HG03108 (cell line): Measurements from ENCODE around the gene ZNF362.
"Not testable (repeated sequence)": the region's sequence is repeated elsewhere in the genome, so short reads cannot be mapped to it uniquely, and the experiment has no call there.

Experiments used
- ATAC-seq: cut with Tn5 transposase; IDR thresholded peaks from one replicate; pipeline ENCODE4 v1.9.1; 2021; ENCODE audit warnings: moderate library complexity; ENCODE audit not compliant: unreplicated experiment

The ZNF362 gene

DNA sequence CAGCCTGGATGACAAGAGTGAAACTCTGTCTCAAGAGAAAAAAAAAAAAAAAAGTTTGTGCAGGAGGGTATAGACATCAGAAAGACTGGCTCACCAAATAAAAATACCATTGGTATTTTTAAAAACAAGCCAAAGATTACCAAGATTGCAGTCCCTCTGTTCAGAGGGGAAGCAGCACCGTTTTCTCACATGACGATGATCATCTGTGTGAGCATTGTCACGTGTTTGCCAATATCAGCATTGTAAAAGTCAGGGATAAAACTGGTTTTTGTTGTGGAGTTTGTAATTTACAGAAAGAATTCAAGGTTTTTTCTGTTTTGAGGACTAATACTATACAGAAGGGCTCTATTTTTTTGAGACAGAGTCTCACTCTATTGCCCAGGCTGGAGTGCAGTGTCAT is 26.5 kb downstream of the ZNF362 start:
- no peak for ATAC-seq

DNA sequence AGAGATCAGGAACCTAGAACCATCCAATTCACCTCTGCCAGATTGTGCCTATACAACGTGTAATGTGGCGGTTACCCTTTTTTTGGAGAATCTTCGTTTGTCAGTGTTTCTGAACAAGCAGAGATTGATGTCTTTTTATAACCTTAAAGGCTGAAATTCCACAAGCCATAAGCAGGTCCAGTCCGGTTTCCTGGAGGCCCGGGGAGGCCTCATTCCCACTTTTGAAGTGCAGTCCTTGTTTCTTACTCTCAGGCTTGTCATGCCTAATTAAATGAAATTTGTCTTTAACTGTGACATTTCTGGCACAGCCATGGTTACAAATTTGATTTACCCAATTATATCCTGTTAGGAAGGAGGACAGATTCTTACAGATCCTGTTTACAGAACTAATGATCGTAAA is 27.8 kb downstream of the ZNF362 start:
- no peak for ATAC-seq

DNA sequence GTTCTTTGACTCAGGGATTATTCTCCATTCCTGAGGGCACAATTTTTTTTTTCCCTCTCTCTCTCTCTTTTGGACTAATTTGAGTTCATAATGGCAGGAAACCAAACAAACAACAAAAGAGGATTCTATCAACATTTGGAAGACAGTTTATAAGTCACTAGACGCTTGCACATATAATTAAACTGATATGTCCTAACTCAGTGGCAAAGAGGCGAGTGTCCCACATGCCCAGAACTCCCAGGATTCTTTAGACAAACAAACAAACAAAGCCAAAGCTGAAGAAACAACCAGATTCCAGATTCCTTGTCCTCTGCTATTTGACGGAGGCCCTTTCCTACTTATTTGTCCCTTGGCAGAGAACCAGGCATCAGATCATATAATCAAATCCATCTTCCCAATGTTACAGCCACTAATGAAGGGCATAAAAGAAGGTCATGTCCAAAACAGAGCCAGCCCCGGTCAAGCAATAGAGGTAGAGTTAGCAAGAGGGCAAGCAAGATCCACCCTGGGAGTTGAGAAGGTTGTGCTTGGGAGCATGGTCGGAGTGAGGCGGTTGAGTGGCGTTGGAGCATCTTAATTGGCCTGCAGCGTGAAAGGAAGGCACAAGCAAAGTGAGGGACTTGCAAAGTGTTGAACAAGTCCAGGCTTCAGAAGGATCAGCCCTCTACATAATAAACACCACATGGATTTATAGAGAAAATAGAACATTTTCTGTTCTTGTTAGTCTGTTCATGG is 30.3 kb downstream of the ZNF362 start:
- no peak for ATAC-seq

DNA sequence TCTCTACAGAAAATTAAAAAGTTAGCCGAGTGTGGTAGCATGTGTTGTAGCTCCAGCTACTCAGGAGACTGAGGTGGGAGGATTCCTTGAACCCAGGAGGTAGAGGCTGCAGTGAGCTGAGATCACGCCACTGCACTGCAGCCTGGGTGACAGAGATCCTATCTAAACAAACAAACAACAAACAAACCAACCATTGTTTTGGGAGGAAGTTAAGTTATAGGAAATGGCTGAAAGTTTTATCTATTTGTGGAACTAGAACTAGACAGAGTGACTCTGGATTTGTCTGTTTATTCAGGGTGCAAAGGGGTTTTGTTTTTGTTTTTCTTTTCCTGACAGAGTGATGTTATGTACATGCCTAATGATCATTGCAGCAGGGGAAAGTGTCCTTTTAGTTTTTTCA is 31.0 kb downstream of the ZNF362 start:
- ATAC-seq: no peak

DNA sequence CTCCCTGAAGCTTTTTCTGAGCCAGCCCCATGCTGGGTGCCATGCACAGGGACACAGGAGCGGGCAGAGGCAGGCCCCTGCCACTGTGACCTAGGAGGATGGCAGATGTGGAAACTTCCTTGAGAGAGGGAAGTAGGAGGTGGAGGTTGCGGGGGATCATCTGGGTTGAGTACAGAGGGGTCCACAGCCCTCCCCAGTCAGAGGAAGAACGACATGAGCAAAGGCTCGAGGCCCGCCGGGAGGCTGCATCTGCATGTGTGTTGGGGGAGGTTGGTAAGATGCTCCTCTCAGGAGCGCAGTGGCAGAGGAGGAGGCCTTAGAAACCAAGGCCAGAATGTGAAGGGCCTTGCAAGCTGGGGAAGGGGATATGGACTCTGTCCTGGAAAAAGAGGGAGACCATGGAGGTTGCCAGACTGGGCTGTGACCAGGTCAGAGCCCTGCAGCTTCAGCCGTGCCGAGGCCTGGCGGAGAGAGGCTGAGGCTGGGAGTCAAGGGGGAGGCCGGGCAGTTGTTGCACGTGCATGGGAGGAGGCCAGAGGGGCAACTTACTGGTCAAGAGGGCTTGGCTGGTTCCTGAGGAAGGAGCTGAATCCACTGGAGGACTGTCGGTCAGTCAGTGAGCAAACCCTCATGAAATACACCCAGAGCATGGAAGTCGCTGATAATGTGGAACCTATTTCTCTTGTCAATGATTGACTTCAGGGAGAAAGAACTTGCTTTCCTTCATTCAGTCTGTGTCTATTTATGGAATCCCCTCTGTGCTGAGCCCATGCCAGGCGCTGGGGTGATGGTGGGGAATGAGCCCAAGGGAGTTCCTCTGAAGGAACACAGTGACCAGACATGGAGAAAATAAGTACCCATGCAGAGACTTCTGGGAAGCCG is 32.9 kb downstream of the ZNF362 start:
- no peak for ATAC-seq

DNA sequence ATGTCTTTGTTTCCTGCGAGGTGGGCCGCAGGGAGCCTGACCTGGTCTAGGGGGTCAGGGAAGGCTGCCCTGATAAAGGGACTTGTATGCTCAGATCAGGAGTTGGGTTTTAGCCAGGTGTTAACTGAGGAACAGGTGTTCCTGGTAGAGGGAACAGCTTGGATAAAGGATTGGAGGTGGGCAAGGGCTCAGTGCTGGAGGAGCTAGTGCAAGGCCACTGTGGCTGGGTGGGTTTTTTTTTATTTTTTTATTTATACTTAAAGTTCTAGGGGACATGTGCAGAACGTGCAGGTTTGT is 33.5 kb downstream of the ZNF362 start:
- ATAC-seq: no peak

DNA sequence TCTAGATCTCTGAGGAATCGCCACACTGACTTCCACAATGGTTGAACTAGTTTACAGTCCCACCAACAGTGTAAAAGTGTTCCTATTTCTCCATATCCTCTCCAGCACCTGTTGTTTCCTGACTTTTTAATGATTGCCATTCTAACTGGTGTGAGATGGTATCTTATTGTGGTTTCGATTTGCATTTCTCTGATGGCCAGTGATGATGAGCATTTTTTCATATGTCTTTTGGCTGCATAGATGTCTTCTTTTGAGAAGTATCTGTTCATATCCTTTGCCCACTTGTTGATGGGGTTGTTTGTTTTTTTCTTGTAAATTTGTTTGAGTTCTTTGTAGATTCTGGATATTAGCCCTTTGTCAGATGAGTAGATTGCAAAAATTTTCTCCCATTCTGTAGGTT is 34.3 kb downstream of the ZNF362 start:
- ATAC-seq: not testable (repeated sequence)

DNA sequence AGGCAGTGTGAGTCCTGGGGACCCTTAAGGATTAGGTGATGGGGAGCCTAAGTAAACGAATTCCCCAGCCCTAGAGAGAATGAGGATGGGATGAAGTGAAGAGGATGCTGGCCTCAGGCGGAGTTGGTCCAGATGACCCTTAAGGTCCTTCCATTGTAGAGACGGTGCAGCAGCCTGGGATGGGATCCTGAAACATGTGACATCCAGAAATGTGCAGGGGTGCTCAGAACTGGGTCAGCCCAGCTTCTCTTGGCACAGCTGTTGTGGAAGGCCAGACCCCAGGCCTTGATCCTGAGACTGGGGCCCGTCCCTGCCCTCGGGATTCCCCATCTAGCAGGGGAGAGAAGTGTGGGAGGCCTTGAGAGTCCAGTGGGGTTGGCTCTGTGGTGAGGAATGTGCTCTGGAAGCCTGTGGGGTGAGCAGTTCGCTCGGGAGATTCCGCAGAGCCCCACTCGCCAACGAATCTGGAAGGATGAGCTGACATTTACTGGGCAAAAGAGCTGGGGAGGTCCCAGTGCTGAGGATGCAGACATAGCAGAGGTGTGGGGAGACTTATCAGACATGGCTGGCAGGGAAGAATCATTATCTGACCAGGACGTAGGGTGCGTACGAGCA is 36.5 kb downstream of the ZNF362 start:
- ATAC-seq: no peak

DNA sequence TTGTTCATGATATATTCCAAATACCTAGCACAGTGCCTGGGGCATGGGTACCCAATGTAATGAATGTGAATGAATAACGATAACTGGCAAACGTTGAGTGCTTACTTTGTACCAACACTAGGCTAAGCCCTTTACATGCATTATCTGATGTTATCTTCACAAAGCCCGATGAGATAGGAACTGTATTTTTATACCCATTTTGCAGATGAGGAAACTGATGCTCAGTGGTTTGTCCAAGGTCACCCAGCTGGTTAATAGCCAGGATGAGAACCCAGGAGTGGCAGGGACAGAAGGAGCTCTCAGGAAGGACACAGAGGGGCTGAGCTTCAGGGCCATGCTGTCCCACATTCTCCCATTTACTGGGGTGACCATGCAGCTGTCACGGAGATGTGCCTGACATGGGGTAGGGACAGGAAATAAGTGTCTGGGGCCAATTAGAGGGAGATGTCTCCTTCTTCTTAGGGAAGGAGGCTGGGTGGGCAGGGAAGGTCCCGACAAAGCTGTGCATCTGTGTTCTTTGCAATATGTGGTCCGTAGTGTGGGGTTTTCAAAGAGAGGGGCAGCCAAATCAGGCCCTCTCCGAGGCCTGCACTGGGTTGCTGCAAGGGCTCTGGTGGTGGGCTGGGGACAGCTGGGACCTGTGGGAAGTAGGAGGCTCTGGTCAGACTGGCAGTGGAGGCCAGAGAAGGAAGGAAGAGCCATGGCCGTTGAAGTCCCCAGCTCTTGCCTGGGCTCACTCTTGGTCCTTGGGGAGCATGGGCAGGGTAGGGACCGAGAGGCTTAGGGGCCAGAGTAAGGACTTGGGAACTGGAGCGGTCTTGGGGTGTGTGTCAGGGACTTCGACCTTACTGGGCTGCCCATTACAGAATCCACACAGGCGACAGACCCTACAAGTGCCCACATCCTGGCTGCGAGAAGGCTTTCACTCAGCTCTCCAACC is 38.0 kb downstream of the ZNF362 start:
- no peak for ATAC-seq

DNA sequence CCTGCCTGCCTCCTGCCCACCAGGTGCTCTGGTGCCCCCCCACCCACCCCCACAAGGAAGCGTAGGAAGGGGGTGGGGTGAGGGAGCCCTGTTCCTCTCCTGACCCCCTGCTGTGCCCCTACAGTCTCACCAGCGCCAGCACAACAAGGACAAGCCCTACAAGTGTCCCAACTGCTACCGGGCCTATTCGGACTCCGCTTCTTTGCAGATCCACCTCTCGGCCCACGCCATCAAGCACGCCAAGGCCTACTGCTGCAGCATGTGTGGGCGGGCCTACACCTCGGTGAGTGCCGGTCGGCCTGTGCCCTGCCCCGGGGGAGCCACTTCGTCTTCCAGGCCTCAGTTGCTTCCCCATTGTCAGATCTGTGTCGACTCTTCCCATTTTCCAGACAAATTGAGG is 38.7 kb downstream of the ZNF362 start:
- ATAC-seq: no peak

DNA sequence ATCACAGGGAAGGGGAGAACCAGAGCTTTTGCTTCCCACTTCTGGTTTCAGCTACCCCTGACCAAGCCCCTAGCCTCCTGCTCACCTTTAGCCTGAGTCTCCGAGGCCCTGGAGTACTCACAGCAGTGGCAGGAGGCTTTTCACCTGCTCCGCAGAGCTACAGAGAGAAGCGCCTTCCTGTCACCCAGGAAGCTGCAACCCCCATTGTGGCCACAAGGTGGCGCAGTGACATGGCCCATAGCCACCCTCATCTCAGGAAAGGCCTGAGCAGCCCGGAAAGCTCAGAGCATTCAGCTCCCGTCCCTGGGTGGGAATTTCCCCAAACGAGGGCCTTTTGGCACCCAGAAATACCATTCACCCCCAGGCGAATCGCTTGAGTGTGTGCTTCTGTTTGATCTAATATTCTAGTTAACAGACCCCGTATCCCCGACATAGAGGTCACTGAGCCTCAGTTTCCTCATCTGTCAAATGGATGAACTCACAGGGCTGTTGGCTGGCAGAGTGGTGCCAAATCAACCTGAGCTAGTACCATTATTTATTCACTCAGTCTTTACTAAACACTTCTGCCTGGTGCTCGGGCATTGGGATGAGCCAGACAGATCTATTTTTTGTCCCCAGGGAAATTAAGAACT is 39.3 kb downstream of the ZNF362 start:
- ATAC-seq: peak; percentile 64

DNA sequence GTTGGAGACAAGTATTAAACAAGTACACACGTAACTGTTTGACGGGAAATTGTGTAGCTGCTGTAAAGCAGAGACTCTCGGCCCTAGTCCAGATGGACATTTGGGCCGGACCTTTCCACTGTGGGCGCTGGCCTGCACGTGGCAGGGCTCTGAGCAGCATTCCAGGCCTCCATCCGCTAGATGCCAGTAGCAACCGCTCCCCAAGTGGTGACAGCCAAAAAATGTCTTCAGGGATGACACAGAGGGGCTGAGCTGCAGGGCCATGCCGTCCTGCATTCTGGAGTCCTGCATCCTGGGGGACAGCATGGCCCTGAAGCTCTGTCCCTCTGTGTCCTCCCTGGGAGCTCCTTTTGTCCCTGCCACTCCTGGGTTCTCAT is 39.8 kb downstream of the ZNF362 start:
- ATAC-seq: no peak

DNA sequence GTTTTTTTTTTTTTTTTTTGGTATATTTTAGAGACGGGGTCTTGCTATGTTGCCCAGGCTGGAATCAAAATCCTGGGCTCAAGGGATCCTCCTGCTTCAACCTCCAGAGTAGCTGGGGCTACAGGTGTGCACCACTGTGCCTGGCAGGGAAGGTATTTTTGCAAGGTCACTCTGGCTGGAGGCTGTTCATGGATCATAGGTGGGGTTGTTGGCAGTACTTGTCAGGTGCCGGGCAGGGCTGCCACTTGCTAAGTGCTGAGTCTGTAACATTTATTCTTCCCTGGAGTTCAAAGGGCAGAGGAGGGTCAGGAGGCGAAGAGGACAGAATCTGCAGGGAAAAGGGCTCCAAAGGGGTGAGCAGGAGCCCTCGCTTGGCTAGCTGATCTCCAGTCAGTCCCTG is 40.5 kb downstream of the ZNF362 start:
- no peak for ATAC-seq

DNA sequence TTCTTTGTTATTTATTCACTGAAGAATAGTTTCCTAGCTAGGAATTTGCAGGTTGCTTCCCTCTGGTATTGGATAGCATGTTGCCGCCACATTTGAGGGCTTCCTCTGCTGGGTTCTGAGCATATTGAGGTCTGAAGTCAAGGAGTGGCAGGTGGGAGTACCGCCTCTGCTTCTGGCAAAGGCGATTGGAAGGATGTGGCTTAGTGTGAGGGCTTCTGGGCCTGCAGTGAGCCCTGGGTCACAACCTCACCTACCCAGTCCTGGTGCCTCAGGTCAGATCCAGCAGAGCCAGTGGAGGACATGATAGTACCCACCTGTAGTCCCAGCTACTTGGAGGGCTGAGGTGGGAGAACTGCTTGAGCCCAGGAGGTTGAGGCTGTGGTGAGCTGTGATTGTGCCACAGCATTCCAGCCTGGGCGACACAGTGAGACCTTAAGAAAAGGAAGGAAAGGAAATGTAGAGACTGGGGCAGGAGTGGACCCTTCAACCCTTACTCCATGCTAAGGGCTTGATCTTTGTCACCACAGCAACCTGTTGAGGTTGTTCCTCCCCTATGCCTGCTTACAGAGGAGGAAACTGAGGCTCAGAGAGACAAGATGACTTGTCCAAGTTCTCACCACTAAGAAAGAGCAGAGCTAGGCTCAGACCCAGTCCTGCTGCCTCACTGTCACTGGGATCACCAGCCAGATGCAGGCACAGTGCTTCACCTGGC is 41.8 kb downstream of the ZNF362 start:
- no peak for ATAC-seq

DNA sequence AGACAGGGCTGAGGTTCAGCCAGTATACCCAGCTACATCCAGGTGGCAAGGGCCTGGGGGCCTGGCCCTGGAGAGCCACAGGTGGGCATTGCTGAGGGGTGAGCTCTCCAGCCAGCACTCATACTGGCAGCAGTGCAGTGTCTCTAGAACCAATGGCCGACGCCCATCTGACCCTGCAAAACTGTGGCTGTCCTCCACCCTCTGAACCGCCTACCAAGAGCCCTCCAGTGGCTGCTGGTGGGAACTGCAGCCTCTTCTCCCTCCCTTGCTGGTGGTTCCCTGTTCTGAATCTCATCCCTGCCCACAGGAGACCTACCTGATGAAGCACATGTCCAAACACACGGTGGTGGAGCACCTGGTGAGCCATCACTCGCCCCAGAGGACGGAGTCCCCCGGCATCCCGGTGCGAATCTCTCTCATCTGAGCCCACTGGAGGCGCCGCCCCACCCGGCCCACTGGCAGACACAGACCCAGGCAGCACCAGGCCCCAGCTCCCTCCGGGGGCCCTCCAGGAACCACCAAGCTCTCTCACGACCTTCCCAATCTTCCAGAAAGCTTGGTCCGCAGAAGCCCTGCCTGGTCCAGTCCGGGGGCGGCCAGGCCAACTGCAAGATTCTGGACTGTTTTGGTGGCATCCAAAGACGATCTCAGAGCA is 42.5 kb downstream of the ZNF362 start:
- no peak for ATAC-seq

DNA sequence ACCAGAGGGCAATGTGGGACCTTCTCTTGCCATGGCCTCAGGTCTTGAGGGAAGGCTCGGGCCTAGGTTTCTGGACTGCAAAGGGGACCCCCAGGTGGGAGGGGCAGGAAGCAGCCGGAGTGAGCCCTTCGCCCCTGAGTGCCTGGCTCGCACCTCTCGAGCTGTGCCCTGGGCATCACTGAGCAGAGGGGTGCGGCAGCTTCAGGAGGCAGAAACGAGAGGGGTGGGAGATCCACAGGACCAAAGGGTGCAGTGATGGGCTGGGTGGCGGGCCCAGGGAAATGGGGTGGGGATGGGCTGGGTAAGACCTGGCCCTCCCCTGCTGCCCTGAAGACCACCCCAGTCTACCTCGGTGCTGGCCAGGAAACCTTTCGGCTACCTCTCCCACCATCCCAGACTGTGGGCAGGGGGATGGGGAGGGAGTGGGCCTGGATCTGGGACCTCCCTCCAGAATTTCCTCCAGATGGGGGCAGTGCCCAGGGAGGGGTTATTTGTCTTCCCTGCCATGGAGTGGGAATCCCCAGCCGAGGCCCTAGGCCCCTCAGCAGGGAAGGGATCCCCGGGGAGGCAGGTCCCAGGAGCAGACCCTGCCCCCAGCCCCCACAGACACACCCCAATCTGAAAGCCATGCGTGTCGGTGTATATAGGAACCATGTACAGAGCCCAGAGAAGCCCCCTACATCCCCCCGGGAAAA is 43.3 kb downstream of the ZNF362 start:
- ATAC-seq: no peak

DNA sequence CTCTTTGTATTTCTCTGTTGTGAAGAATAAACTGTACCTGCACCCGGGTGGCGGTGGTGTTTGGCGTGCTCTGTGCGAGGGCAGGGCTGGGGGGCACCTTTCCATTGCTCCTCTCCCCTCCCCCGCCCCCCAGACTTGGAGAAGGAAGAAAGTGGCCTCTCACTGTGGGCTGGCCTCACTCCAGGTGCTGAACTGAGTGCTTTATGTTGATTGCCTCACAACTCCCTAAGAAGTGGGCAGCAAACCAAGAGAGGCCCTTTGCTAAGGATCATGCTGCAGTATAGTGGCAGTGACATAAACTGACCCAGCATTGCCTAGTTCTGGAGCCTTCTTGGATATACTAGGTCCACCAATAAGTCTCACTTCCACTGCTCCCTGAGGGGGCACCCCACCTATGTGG is 44.4 kb downstream of the ZNF362 start:
- no peak for ATAC-seq

DNA sequence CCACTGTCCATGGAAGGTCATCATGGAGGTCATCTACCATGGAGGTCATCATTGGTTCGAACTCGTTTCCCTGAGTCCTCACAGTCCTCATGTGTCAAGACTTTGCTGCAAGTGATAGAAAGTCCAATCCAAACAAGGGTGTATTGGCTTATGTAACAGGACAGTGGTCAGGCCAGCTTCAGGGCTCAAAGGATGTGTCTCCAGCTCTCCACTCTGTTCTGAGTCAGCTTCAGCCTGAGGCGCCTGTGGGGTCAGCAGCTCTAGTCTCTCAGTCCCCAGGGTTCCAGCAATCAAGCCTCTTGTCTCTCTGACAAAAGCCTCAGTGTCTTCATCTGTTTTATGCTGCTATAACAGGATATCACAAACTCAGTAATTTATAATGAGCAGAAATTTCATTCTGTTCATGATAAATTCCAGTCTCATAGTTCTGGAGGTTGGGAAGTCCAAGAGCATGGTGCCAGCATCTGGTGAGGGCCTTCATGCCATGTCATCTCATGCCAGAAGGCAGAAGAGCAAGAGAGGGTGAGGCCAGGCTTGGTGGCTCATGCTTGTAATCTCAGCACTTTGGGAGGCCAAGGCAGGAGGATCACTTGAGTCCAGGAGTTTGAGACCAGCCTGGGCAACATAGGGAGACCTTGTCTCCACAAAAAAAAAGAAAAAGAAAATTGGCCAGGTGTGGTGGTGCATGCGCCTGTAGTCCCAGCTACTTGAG is 45.1 kb downstream of the ZNF362 start:
- ATAC-seq: no peak
